ENCODE results near the gene GJB4.
"Not testable (repeated sequence)": the region's sequence is repeated elsewhere in the genome, so short reads cannot be mapped to it uniquely, and the experiment has no call there.

GJB4 gene

GRCh38 chr1:34759503-34760357 is at the start of gene GJB4:
Gene GJB4, plus strand, starts transcription at chr1:34759740. Its CDS starts 1,515 bp downstream, at chr1:34761255.
- no peak for DNase-seq

GRCh38 chr1:34710812-34711211 is 48.7 kb upstream of the GJB4 start:
- no peak for DNase-seq

GRCh38 chr1:34711485-34711884 is 48.1 kb upstream of the GJB4 start:
- DNase-seq = no peak

- no peak for DNase-seq
Observed at GRCh38 chr1:34712007-34712688, 47.4 kb upstream of the GJB4 start.

- DNase-seq = no peak
Observed at GRCh38 chr1:34713443-34713842, 46.1 kb upstream of the GJB4 start.

- DNase-seq = no peak
Observed at GRCh38 chr1:34714386-34714785, 45.2 kb upstream of the GJB4 start.

- DNase-seq = no peak
Observed at GRCh38 chr1:34715139-34715538, 44.4 kb upstream of the GJB4 start.

GRCh38 chr1:34721241-34721640 is 38.3 kb upstream of the GJB4 start:
- DNase-seq = no peak

- DNase-seq = no peak
Observed at GRCh38 chr1:34721646-34722355, 37.7 kb upstream of the GJB4 start.

- no peak for DNase-seq
Observed at GRCh38 chr1:34726861-34727260, 32.7 kb upstream of the GJB4 start.

GRCh38 chr1:34730485-34730884 is 29.1 kb upstream of the GJB4 start:
- DNase-seq = no peak

- DNase-seq = not testable (repeated sequence)
Observed at GRCh38 chr1:34732831-34733230, 26.7 kb upstream of the GJB4 start.

GRCh38 chr1:34736692-34737091 is 22.8 kb upstream of the GJB4 start:
- no peak for DNase-seq

- DNase-seq = not testable (repeated sequence)
Observed at GRCh38 chr1:34737236-34737635, 22.3 kb upstream of the GJB4 start.

GRCh38 chr1:34739613-34740012 is 19.9 kb upstream of the GJB4 start:
- DNase-seq = no peak

- DNase-seq = no peak
Observed at GRCh38 chr1:34740161-34740868, 19.2 kb upstream of the GJB4 start.

- no peak for DNase-seq
Observed at GRCh38 chr1:34742667-34743270, 16.8 kb upstream of the GJB4 start.

- DNase-seq = no peak
Observed at GRCh38 chr1:34743775-34744174, 15.8 kb upstream of the GJB4 start.

GRCh38 chr1:34744851-34745250 is 14.7 kb upstream of the GJB4 start:
- no peak for DNase-seq

GRCh38 chr1:34745666-34746065 is 13.9 kb upstream of the GJB4 start:
- no peak for DNase-seq

- DNase-seq = no peak
Observed at GRCh38 chr1:34746101-34746500, 13.4 kb upstream of the GJB4 start.
